ENCODE data around the gene GALR2.

GRCh38 chr17:76071531-76072147, 2.9 kb upstream of the GALR2 start:
- no peak for TF ChIP-seq CTCF (conservative IDR thresholded peaks at IDR 0.05 in 1 of 2, IDR thresholded peaks at IDR 0.05 in 1 of 2; ENCODE audit: extremely low read depth in 1 of 2, insufficient read depth in 1 of 2, low read depth in 1 of 2, low read length in 2 of 2)
- TF ChIP-seq EZH2 (IDR thresholded peaks at IDR 0.05; ENCODE audit: borderline replicate concordance, low read length), result no peak
